Smooth muscle cell (in vitro differentiated cells): ENCODE data around the gene ESR1. TPM values are rescaled to one million over a fixed set of nuclear protein-coding genes. Genes with fewer than 3 reads are reported as not detected.

Experiments used
- DNase-seq: peaks from one replicate; lab custom pipeline; 2025; ENCODE audit not compliant: unreplicated experiment; lab: John Stamatoyannopoulos, UW
- H2AFZ ChIP-seq: fragments of 200-600 bp; sonication (generic); 2 replicates; pipeline ENCODE4 v1.6.0; 2016; ENCODE audit warnings: antibody characterized with exemption, low read depth, mild to moderate bottlenecking
- H3F3A ChIP-seq: fragments of 200-600 bp; sonication (generic); 2 replicates; pipeline ENCODE4 v1.6.0; 2017; ENCODE audit warnings: antibody characterized with exemption, low read depth
- H3K27ac ChIP-seq: fragments of 200-600 bp; sonication (generic); 2 replicates; pipeline ENCODE4 v1.5.1; 2016; ENCODE audit warnings: low read depth, mild to moderate bottlenecking
- H3K27me3 ChIP-seq: fragments of 200-600 bp; sonication (generic); 2 replicates; pipeline ENCODE4 v1.6.1; 2016; ENCODE audit warnings: low read depth, mild to moderate bottlenecking
- H3K36me3 ChIP-seq: fragments of 200-600 bp; sonication (generic); 2 replicates; pipeline ENCODE4 v1.5.1; 2016; ENCODE audit warnings: low read depth
- H3K4me1 ChIP-seq: fragments of 200-600 bp; sonication (generic); 2 replicates; pipeline ENCODE4 v1.5.1; 2016; ENCODE audit warnings: low read depth
- H3K4me2 ChIP-seq: fragments of 200-600 bp; sonication (generic); 2 replicates; pipeline ENCODE4 v1.6.0; 2016; ENCODE audit warnings: mild to moderate bottlenecking
- H3K4me3 ChIP-seq: fragments of 200-600 bp; sonication (generic); 2 replicates; pipeline ENCODE4 v1.5.1; 2016; ENCODE audit warnings: mild to moderate bottlenecking
- H3K79me2 ChIP-seq: fragments of 200-600 bp; sonication (generic); 2 replicates; pipeline ENCODE4 v1.6.0; 2016; ENCODE audit warnings: low read depth, mild to moderate bottlenecking
- H3K9ac ChIP-seq: fragments of 200-600 bp; sonication (generic); 2 replicates; pipeline ENCODE4 v1.6.0; 2016; ENCODE audit warnings: low read depth
- H3K9me3 ChIP-seq: fragments of 200-600 bp; sonication (generic); replicated peaks from 2 replicates; pipeline ENCODE4 v1.5.1; 2016; ENCODE audit warnings: low read depth
- H4K20me1 ChIP-seq: fragments of 200-600 bp; sonication (generic); 2 replicates; pipeline ENCODE4 v1.6.0; 2016; ENCODE audit warnings: low read depth
- WGBS: methylation state at CpG from one replicate; pipeline ENCODE4 v1.1.7; 2016; ENCODE audit warnings: low lambda C conversion rate; 5-methylcytosine and 5-hydroxymethylcytosine counted together
- polyA plus RNA-seq: library from polyadenylated mRNA; unstranded; fragments of >200 nt; fragmentation: Nextera tagmentation; extraction: Ambion mirVana; gene quantifications from 2 replicates; pipeline ENCODE4 v1.2.1, GENCODE V29; 2016
- total RNA-seq: library from RNA; depleted of rRNA; stranded (reverse); fragments of >200 nt; gene quantifications from 2 replicates; pipeline ENCODE4 v1.2.3, GENCODE V29; 2014
- TF ChIP-seq, protein P1 (sequence below): fragments of 200-600 bp; sonication (generic); IDR thresholded peaks from 2 replicates; pipeline ENCODE4 v1.5.1; 2017; ENCODE audit warnings: borderline replicate concordance, mild to moderate bottlenecking, antibody characterized with exemption; ENCODE audit not compliant: insufficient read depth, poor library complexity, severe bottlenecking

The ESR1 gene
- total and polyA plus RNA-seq, 2 experiments from 2014 or later = 0.16 TPM; not detected in 1

GRCh38 chr6:152148412-152148811 lies 340.9 kb downstream of the ESR1 start:
- Histone ChIP-seq H3K4me2 (no peak overlapping the region), H3K79me2 (no peaks in the 10 kb centered on the region), H3K36me3 (peaks cover 12% of the 10 kb centered on the region), H3K9ac (no peak overlapping the region), H3K27me3 (no peaks in the 10 kb centered on the region), H3K9me3 (no peaks in the 10 kb centered on the region), H3K27ac (no peak overlapping the region), H3F3A (no peaks in the 10 kb centered on the region), H2AFZ (no peak overlapping the region), H3K4me1 (no peaks in the 10 kb centered on the region), H3K4me3 (no peak overlapping the region), H4K20me1 (peaks cover 8% of the 10 kb centered on the region)
- WGBS = 100% methylated on average over 1 of the region's 1 CpG
- TF ChIP-seq, protein P1, sequence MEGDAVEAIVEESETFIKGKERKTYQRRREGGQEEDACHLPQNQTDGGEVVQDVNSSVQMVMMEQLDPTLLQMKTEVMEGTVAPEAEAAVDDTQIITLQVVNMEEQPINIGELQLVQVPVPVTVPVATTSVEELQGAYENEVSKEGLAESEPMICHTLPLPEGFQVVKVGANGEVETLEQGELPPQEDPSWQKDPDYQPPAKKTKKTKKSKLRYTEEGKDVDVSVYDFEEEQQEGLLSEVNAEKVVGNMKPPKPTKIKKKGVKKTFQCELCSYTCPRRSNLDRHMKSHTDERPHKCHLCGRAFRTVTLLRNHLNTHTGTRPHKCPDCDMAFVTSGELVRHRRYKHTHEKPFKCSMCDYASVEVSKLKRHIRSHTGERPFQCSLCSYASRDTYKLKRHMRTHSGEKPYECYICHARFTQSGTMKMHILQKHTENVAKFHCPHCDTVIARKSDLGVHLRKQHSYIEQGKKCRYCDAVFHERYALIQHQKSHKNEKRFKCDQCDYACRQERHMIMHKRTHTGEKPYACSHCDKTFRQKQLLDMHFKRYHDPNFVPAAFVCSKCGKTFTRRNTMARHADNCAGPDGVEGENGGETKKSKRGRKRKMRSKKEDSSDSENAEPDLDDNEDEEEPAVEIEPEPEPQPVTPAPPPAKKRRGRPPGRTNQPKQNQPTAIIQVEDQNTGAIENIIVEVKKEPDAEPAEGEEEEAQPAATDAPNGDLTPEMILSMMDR = no peak
- DNase-seq = no peak

DNA sequence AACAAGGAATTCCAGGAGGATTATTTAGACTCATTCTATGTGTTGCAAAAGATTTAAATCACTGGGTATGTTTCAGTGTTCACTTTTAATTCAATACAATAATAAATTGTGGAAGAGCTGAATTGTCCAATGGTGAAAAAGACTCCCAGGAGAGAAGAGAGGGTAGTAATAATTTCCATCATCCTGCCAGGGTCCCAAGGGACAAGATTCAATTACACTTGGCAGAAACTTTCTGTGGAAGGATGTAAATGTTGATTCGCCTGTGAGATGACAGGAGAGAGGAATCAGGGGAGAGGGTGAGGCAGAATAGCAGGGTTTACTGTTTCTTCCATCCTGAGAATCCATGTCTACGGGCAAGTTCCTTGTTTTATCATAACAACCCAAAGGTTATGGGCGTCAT lies 342.7 kb downstream of the ESR1 start:
- Histone ChIP-seq H3K4me1 (no peaks in the 10 kb centered on the region), H3K27ac (no peak overlapping the region), H3K4me2 (no peak overlapping the region), H3F3A (no peaks in the 10 kb centered on the region), H4K20me1 (peaks cover 8% of the 10 kb centered on the region), H3K9ac (no peak overlapping the region), H3K9me3 (no peaks in the 10 kb centered on the region), H3K79me2 (no peaks in the 10 kb centered on the region), H3K4me3 (no peak overlapping the region), H3K36me3 (peaks cover 19% of the 10 kb centered on the region), H2AFZ (no peak overlapping the region), H3K27me3 (no peaks in the 10 kb centered on the region)
- TF ChIP-seq, protein P1 = no peak
- no peak for DNase-seq
- 83% methylated on average over 3 of the region's 3 CpGs for WGBS

- H3K9ac ChIP-seq = no peak overlapping the region
- WGBS = 73% methylated on average over 13 of the region's 13 CpGs
- H3K4me2 ChIP-seq = no peak overlapping the region
- H3K27ac ChIP-seq = no peak overlapping the region
- H3K4me3 ChIP-seq = no peak overlapping the region
- H4K20me1 ChIP-seq = peaks cover 4% of the 10 kb centered on the region
- H3K9me3 ChIP-seq = no peaks in the 10 kb centered on the region
- peaks cover 23% of the 10 kb centered on the region for H3K36me3 ChIP-seq
- H3K79me2 ChIP-seq = no peaks in the 10 kb centered on the region
- H2AFZ ChIP-seq = no peak overlapping the region
- DNase-seq = no peak
- no peaks in the 10 kb centered on the region for H3K4me1 ChIP-seq
- TF ChIP-seq, protein P1 = no peak
- no peaks in the 10 kb centered on the region for H3F3A ChIP-seq
- H3K27me3 ChIP-seq = no peaks in the 10 kb centered on the region
Measured at GRCh38 chr6:152151920-152152319, 344.4 kb downstream of the ESR1 start.

DNA sequence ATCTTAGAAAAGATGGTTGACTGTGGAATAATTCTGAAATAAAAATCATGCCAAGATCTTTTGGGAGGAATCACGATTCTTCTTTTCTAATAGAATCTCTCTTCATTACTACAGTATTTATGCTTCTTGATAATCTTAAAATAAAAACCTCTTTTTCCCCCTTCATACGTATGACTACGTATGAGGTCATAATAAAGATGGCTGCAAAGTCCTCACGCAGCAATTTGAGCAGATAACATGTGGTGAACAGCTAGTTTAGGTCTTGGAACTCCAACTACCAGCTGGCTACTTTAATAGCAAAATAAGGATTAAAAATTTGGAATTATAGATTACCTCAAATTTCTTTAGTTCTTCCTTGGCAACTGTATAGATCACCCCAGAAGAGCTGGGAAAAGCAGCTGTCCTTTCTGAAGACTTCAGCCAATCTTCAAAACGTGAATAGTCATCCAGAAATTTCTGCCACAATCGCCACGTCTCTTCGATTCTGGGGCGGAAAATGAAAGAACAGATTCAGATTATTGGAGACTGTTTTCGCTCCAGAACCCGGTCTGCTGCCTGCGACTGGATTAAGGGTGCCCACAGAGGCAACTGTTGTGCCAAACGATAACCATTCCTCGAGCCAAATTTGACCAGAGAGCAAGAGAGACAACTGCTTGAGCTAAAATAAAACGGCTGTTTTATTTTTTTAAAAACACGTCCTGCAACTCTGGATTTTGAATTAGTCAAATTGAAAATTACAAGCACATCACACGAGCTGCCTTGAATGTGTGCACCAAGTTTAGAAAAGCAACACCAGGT lies 347.3 kb downstream of the ESR1 start:
- Histone ChIP-seq H3K4me3 (no peak overlapping the region), H3K36me3 (peaks cover 17% of the 10 kb centered on the region), H3K9me3 (no peaks in the 10 kb centered on the region), H3K9ac (no peak overlapping the region), H3K4me2 (no peak overlapping the region), H3K27me3 (no peaks in the 10 kb centered on the region), H2AFZ (no peak overlapping the region), H3F3A (no peaks in the 10 kb centered on the region), H3K4me1 (no peaks in the 10 kb centered on the region), H3K79me2 (no peaks in the 10 kb centered on the region), H3K27ac (no peak overlapping the region), H4K20me1 (no peaks in the 10 kb centered on the region)
- 94% methylated on average over 17 of the region's 17 CpGs for WGBS
- DNase-seq = no peak
- TF ChIP-seq, protein P1 = no peak
